ENCODE measurements around the gene OSBPL1A.

DNA sequence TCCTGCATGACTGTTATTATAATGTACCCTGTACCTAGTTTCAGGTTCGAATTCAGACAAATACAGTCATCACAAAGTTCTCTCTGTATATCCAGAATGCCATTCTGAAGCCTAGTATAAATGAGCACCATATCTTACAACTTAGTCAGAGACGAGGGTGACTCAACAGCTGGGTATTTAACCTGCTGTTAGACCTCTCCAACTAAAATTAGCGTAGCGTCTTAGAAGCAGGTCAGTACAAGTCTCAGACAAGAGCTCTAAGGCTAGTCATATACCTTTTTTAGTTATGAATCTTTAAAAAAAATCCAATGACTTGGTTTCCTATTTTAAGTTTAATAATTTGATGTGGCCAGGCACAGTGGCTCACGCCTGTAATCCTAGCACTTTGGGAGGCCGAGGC lies 184.7 kb downstream of the OSBPL1A start:
- TF ChIP-seq, protein P1, sequence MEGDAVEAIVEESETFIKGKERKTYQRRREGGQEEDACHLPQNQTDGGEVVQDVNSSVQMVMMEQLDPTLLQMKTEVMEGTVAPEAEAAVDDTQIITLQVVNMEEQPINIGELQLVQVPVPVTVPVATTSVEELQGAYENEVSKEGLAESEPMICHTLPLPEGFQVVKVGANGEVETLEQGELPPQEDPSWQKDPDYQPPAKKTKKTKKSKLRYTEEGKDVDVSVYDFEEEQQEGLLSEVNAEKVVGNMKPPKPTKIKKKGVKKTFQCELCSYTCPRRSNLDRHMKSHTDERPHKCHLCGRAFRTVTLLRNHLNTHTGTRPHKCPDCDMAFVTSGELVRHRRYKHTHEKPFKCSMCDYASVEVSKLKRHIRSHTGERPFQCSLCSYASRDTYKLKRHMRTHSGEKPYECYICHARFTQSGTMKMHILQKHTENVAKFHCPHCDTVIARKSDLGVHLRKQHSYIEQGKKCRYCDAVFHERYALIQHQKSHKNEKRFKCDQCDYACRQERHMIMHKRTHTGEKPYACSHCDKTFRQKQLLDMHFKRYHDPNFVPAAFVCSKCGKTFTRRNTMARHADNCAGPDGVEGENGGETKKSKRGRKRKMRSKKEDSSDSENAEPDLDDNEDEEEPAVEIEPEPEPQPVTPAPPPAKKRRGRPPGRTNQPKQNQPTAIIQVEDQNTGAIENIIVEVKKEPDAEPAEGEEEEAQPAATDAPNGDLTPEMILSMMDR (IDR thresholded peaks at IDR 0.05): no peak
- TF ChIP-seq POLR2A (IDR thresholded peaks at IDR 0.05): no peak
